DND-41 (cell line): ENCODE data around the gene KPNA1.

Experiments used
- CTCF ChIP-seq: IDR thresholded peaks from 2 replicates; pipeline ENCODE4 v1.5.1; 2012; ENCODE audit warnings: borderline replicate concordance, low read length, moderate library complexity, mild to moderate bottlenecking; ENCODE audit not compliant: poor library complexity, severe bottlenecking; ENCODE audit errors: extremely low read depth
- EZH2 ChIP-seq: IDR thresholded peaks from 3 replicates; pipeline ENCODE4 v1.6.1; 2012; ENCODE audit warnings: borderline replicate concordance, low read depth, mild to moderate bottlenecking, moderate library complexity, low read length, inconsistent platforms; ENCODE audit not compliant: severe bottlenecking

GRCh38 chr3:122484985-122485384 is 29.8 kb downstream of the KPNA1 start:
- TF ChIP-seq CTCF (no peak), EZH2 (no peak)
